NCI-H526 (cell line): Measurements from ENCODE around the gene TH.
"Not testable (repeated sequence)": the region's sequence is repeated elsewhere in the genome, so short reads cannot be mapped to it uniquely, and the experiment has no call there.

ENCODE experiments used
- DNase-seq, 2 experiments: peaks; one replicate each; lab custom pipeline; 2025; lab: John Stamatoyannopoulos, UW

TH gene

GRCh38 chr11:2178055-2178773 lies 6.6 kb upstream of the TH start:
- not testable (repeated sequence) for DNase-seq

DNA sequence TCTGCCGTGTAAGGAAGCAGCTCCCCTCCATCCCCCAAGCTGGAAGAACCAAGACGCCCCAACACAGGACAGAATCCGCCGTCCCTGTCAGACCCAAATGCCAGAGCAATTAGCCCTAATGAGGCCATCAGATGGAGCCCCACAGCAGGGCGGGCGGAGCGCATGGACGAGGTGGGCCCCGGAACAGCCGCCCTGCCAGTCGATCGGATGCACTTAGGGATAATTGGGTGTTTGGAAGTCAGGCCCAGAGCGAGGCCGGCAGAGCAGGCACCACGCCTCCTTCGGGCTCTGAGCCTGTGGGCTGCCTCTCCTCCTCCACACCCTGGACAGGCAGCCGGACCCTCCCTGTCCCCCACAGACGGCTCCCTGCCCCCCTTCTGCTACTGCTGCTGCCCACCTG lies 5.5 kb upstream of the TH start:
- no peak for DNase-seq

DNA sequence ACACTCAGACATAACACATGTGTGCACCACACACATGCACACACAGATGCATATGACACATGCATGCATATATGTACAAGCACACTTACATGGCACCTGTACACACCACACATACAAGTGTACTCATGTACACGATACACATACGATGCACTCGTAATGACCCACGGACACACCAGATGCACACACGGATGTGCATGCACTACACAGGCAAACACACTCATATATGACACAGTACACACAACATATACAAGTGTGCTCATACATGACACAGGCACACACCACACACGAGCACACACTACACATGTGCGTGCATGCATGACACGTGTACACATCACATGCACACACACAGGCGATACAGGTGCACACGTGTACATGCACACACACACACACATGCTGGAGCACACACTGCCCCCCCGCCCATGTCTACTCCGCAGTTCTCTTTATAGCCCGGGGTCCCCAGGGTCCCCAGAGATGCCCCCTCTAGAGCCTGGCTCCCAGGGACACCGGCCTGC lies 4.8 kb upstream of the TH start:
- DNase-seq, result no peak

GRCh38 chr11:2175659-2176058 lies 4.0 kb upstream of the TH start:
- no peak for DNase-seq

DNA sequence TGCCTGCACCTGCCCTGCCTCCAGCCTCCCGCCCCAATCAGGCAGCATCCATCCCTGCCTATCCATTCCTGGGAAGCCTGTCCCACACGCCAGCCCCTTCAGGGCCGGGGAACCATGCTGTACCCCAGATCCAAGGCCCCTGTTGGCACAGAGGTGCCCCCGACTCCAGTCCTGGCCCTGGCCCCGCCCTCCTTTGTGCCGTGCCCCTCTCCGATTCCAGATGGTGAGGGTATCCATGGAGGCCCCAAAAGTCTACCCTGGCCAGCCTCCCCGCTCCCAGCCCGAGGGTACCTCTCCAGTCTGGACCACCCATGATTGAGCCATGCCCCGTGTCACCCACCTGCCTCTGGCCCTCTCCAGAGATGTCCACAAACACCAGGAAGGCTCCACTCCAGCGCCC lies 2.7 kb upstream of the TH start:
- no peak for DNase-seq

GRCh38 chr11:2173761-2174160 lies 2.1 kb upstream of the TH start:
- no peak for DNase-seq

DNA sequence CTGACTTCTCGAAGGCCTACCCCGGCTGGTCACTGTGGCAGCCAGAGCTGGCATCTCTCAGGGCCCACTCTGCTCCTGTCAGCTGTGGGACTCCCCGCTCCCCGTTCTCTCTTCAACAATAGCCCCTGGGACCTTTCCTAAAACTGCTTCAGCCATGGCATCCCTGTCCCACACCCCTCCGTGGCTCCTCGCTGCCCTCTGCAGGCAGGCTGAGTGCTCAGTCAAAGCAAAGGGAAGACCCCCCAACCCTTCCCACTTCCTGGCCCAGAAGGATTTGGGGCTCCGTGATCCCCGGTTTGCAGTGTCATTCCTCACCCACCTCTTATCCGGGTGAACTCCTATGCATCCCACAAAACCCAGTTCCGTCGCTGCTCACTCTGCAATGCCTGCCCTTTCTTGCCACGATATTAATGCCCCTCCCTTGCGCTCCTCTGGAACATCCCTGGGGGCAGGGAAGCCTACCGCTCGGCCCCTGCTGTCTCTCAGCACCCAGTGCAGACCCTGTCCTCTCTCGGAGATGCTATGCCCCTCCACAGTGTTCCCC lies 1.6 kb upstream of the TH start:
- DNase-seq, result no peak

GRCh38 chr11:2172676-2173075 lies 1.1 kb upstream of the TH start:
- no peak for DNase-seq

DNA sequence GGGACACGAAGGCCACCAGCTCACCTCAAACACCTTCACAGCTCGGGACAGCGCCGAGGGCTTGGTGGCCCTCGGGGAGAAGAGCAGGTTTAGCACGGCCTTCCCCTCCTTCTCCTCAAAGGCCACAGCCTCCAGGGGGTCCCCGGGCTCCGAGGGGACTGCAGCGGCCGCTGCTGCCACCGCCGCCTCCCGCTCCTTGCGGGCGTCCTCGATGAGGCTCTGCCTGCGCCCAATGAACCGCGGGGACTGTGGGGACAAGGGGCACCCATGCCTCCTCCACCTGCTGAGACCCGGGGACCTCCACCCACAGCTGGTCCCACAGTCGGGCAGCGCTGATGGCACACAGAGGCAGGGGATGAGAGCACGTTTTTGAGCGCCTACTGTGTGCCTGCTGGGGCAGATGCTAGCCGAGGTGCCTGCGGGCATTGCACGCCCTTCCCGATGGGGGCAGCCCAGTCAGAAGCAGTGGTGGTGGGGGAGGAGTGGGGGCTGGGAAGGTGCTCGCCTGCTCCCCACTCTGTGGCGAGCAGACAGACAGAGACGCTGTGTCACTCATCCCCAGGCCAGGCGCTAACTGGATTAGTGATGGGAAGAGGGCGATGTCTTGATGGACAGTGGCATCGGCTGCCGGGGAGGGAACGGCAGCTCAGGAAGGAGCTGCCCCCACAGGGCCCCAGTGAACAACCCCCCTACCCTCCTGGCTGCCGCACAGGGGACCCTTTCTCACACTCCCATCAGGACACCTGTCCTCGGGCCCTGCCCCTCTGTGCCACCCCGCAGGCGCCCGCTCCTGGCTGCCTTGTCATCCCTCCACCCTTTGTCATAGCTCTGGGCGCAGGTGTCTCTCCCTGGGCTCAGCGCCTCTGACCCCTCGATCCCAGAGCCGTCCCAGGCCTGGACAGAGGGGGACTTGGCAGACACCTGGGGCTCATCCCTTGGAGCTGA lies 1.7 kb downstream of the TH start:
- no peak for DNase-seq

DNA sequence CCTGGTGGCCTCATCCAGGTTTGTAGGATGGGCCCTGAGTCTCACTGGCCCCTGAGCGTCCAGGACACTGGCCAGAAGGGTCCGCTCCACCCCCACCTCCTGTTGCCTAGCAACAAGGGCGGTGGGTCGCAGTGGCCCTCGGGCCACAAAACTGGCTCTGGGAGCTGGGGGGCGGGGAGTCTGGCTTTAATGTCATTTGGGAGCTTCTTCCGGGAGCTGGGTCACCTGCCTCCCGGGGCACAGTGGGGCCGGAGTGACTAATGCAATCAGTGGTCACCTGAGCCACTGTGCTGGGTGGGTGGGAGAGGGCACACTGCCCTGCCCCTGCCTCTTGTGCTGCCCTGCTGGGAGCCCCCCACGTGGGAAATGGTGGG lies 2.6 kb downstream of the TH start:
- DNase-seq, result no peak

- DNase-seq, result no peak
Measured at GRCh38 chr11:2168286-2169004, 3.2 kb downstream of the TH start.

- no peak for DNase-seq
Measured at GRCh38 chr11:2167141-2168045, 4.2 kb downstream of the TH start.

GRCh38 chr11:2166091-2166851 lies 5.3 kb downstream of the TH start:
- DNase-seq, result peak in 1 of 2 experiments; percentile 80

- no peak for DNase-seq
Measured at GRCh38 chr11:2165571-2165970, 6.0 kb downstream of the TH start.

- DNase-seq, result no peak
Measured at GRCh38 chr11:2164861-2165555, 6.6 kb downstream of the TH start.

- no peak for DNase-seq
Measured at GRCh38 chr11:2164081-2164480, 7.5 kb downstream of the TH start.

DNA sequence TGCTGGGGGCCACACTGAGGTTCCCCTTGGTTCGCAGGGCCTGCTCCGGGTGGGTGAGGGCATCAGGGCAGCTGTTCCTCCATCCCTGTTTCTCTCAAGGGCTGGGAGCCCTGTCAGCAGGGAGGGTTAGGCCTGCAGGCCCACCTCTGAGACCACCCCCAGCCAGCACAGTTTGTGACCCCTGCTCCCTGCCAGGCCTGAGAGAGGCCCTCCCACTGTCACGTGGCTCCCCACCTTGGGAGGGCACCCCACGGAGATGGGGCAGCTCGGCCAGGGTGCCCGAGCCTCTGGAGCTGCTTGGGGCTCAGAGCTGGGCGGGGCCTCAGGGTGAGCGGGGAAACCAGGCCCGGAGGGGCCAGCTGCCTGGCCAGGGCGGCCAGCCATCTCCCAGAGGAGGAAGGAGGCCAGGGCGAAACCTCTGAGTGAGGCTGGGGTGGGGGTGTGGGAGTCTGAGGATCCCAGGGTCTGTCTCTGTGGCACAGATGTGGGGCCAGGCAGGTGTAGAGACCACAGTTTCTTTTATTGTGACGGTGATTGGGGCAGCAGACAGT lies 8.1 kb downstream of the TH start:
- DNase-seq, result no peak

- DNase-seq, result peak in 1 of 2 experiments; percentile 67
Measured at GRCh38 chr11:2160736-2161259, 10.8 kb downstream of the TH start, which contains the start of gene INS. Gene INS (minus strand): TSS chr11:2161209. CDS start chr11:2160971, 238 bp downstream.
